SK-N-SH treated with all-trans-retinoic acid at 6 μM for 48 hours (cell line): Measurements from ENCODE around the gene PLCZ1.

Source experiments
- ATAC-seq: fragments of 200-7000 bp; cut with Tn5 transposase; 3 replicates; pipeline ENCODE4 v1.9.1; 2020; ENCODE audit warnings: mild to moderate bottlenecking, moderate library complexity
- CREB5 ChIP-seq: fragments of 250-450 bp; sonication (Bioruptor Pico); IDR thresholded peaks from 2 replicates; pipeline ENCODE4 v1.5.1; 2020; ENCODE audit warnings: low read depth, mild to moderate bottlenecking, moderate library complexity
- CSRNP3 ChIP-seq: fragments of 250-450 bp; sonication (Bioruptor Pico); IDR thresholded peaks from 2 replicates; pipeline ENCODE4 v1.5.1; 2021; ENCODE audit warnings: mild to moderate bottlenecking, moderate library complexity
- ISL1 ChIP-seq: fragments of 250-450 bp; sonication (Bioruptor Pico); IDR thresholded peaks from 2 replicates; pipeline ENCODE4 v2.1.2; 2022; ENCODE audit warnings: mild to moderate bottlenecking, moderate library complexity
- OSR1 ChIP-seq: fragments of 250-450 bp; sonication (Bioruptor Pico); IDR thresholded peaks from 2 replicates; pipeline ENCODE4 v1.8.0; 2022; ENCODE audit warnings: moderate library complexity, mild to moderate bottlenecking, inconsistent platforms
- POU6F1 ChIP-seq: fragments of 250-450 bp; sonication (Bioruptor Pico); IDR thresholded peaks from 2 replicates; pipeline ENCODE4 v1.8.0; 2021; ENCODE audit warnings: low read depth, mild to moderate bottlenecking, moderate library complexity, borderline replicate concordance
- SNAI2 ChIP-seq: fragments of 250-450 bp; sonication (Bioruptor Pico); IDR thresholded peaks from 2 replicates; pipeline ENCODE4 v1.5.0; 2020; ENCODE audit warnings: mild to moderate bottlenecking, moderate library complexity
- TCF4 ChIP-seq: fragments of 250-450 bp; sonication (Bioruptor Pico); IDR thresholded peaks from 2 replicates; pipeline ENCODE4 v1.8.0; 2021; ENCODE audit warnings: mild to moderate bottlenecking, moderate library complexity, borderline replicate concordance
- TOX ChIP-seq: fragments of 250-450 bp; sonication (Bioruptor Pico); IDR thresholded peaks from 2 replicates; pipeline ENCODE4 v1.8.0; 2021; ENCODE audit warnings: mild to moderate bottlenecking, moderate library complexity, borderline replicate concordance
- TSHZ2 ChIP-seq: fragments of 250-450 bp; sonication (Bioruptor Pico); IDR thresholded peaks from 2 replicates; pipeline ENCODE4 v1.5.0; 2020; ENCODE audit warnings: mild to moderate bottlenecking, moderate library complexity
- ZC3H10 ChIP-seq: fragments of 250-450 bp; sonication (Bioruptor Pico); IDR thresholded peaks from 2 replicates; pipeline ENCODE4 v1.5.1; 2021; ENCODE audit warnings: mild to moderate bottlenecking, moderate library complexity
- ZFP3 ChIP-seq: fragments of 250-450 bp; sonication (Bioruptor Pico); IDR thresholded peaks from 2 replicates; pipeline ENCODE4 v1.5.0; 2020; ENCODE audit warnings: mild to moderate bottlenecking, moderate library complexity
- ZFP30 ChIP-seq: fragments of 450-650 bp; formaldehyde crosslinking; IDR thresholded peaks from 2 replicates; pipeline ENCODE4 v1.5.0; 2022; ENCODE audit warnings: mild to moderate bottlenecking, moderate library complexity
- ZNF565 ChIP-seq: fragments of 450-650 bp; formaldehyde crosslinking; conservative IDR thresholded peaks from 2 replicates; pipeline ENCODE4 v1.5.0; 2020; ENCODE audit warnings: low read depth, mild to moderate bottlenecking, moderate library complexity
- ZNF70 ChIP-seq: fragments of 450-650 bp; formaldehyde crosslinking; IDR thresholded peaks from 2 replicates; pipeline ENCODE4 v1.5.0; 2020; ENCODE audit warnings: mild to moderate bottlenecking, moderate library complexity
- ZNF8 ChIP-seq: fragments of 450-650 bp; formaldehyde crosslinking; IDR thresholded peaks from 2 replicates; pipeline ENCODE4 v1.5.0; 2020; ENCODE audit warnings: mild to moderate bottlenecking, moderate library complexity

PLCZ1 gene

GRCh38 chr12:18703911-18704310, 33.9 kb downstream of the PLCZ1 start (continued):
- TF ChIP-seq ZFP30 (CRISPR knock-in tag): no peak
- no peak for TF ChIP-seq ZC3H10 (CRISPR knock-in tag)
- no peak for TF ChIP-seq ZNF70 (CRISPR knock-in tag)
- TF ChIP-seq CSRNP3: no peak

GRCh38 chr12:18703321-18703720, 34.5 kb downstream of the PLCZ1 start:
- ATAC-seq: no peak
- TF ChIP-seq SNAI2 (CRISPR knock-in tag) (no peak), CREB5 (CRISPR knock-in tag) (no peak), TSHZ2 (no peak), OSR1 (CRISPR knock-in tag) (no peak), TCF4 (no peak), ZNF70 (CRISPR knock-in tag) (no peak), POU6F1 (CRISPR knock-in tag) (no peak), ZNF565 (CRISPR knock-in tag) (no peak)

- TF ChIP-seq TOX: no peak
- TF ChIP-seq ZFP3: no peak
- TF ChIP-seq ZC3H10 (CRISPR knock-in tag): no peak
- no peak for TF ChIP-seq ZNF70 (CRISPR knock-in tag)
- no peak for TF ChIP-seq ZFP30 (CRISPR knock-in tag)
- TF ChIP-seq ISL1 (CRISPR knock-in tag): no peak
- no peak for TF ChIP-seq CREB5 (CRISPR knock-in tag)
- TF ChIP-seq POU6F1 (CRISPR knock-in tag): no peak
- no peak for TF ChIP-seq ZNF8 (CRISPR knock-in tag)
- TF ChIP-seq TSHZ2: no peak
- peak; percentile 93 for ATAC-seq
Observed at GRCh38 chr12:18700271-18700670, 37.5 kb downstream of the PLCZ1 start.
